GM19351 (cell line): ENCODE data around the gene RNASET2.

Experiments
- ATAC-seq: cut with Tn5 transposase; IDR thresholded peaks from one replicate; pipeline ENCODE4 v1.9.1; 2021; ENCODE audit warnings: mild to moderate bottlenecking, moderate library complexity; ENCODE audit not compliant: unreplicated experiment

RNASET2 gene

DNA sequence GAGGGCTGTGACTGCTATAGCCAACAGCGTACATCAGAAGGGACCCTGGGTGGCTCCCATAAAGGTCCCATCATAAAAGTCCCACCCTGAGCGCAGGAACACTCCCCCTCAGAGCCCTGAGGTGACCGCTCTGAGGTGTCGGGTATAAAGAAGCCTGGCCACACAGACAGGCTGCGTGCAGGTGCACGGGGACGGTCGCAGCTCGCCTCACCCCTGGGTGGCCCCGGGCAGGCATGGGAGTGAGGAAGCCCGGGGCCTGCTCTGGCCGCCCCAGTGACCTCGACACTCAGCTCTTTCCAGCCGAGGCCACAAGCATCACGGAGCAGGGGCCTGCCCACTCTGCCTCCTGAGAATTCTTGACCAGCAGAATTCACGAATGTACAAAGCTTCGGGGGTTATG lies 14.4 kb upstream of the RNASET2 start:
- ATAC-seq: no peak

DNA sequence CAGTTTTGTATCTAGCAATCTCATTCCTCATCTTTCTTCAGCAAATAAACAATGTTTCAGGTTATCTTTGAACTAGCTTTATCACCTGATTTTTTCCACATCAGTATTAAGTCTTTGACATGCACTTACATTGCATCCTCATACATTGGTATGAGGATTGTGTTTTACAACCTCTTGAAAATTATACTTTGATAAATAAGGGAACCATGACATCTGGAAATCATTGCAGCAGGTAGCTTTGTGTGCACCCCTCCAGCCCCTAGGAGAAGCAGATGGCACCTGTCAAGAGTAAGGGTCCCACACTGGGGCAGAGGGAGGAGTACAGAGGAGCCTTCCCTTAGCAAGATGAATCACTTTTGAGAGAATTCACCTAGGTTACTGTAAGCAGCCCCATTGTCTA lies 13.7 kb upstream of the RNASET2 start:
- no peak for ATAC-seq

DNA sequence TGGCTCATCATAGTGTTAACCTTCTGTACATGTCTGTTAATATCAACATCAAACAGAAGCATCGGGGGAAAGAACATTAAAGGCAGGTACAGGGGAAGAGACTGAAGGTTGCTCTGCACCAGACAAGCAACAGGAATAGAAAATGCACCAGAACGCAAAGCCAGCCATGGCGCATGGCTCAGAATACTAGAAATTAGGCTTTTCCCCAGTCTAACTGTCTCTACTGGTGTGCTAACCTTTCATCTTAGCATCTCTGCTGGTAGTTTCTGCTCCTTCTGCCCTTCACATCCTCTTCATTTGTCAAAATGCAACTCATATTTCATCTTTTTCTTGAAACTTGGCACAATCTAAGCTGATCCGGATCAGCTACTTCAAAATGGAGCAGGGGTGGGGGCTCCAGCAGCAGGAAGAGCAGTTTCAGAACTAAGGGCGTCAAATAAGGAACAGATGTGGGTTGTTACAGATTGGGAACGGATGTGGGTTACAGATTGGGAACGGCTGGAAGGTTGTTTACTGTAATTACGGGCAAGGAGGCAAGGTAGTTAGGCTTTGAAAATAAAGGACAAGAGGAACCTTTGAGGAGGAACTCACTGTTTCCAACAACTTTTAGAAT lies 13.1 kb upstream of the RNASET2 start:
- no peak for ATAC-seq

DNA sequence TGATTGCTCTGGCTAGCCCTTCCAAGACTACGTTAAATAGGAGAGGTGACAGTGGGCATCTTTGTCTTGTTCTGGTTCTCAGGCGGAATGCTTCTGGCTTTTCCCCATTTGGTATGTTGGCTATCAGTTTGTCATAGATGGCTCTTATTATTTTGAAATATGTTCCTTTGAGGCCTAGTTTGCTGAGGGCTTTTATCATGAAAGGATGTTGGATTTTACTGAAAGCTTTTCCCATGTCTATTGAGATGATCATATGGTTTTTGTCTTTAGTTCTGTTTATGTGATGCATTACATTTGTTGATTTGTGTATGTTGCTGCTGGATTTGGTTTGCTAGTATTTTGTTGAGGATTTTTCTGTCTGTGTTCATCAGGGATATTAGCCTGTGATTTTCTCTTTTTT lies 9.9 kb upstream of the RNASET2 start:
- no peak for ATAC-seq

DNA sequence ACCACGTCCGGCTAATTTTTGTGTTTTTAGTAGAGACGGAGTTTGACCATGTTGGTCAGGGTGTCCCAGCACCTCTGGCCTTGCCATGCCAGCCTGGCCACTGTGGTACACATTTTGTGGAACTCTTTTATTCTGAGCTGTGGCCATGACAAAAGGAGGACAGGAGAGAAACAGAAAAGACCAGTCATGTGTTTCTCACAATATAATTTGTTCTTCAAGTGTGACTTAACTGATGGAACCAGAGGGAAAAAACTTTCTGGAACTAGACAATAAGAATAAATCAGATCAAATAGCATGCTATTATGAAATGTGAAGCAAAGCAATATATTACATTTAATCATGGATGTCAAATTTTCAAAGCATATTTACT lies 4.2 kb upstream of the RNASET2 start:
- no peak for ATAC-seq

DNA sequence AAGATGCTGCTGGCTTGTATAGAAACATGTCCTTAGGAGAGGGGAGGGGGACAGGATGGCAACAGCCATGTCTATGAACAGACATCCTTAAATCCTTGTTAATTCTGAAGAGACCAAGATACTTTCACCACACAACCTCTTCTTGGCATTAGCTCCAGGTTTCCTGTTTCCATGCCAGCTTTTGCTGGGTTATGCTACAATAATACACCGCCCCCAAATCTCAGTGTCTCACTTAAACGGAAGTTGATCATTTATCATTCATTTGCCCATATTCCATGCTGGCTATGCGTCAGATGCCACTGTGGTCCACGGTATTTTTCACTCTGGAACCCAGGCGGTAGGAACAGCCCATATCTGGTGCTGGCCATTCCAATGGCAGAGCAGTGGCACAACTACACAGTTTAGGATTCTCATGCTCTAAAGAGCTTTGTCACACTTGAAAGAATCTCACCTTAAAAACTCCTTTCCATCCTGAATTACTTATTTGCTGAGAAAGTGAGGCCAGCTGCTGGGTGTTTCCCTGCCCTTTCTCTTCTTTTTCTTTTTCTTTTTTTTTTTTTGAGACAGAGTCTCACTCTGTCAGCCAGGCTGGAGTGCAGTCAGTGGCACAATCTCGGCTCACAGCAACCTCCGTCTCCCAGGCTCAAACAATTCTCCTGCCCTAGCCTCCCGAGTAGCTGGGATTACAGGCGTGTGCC lies 3.7 kb upstream of the RNASET2 start:
- ATAC-seq: no peak

DNA sequence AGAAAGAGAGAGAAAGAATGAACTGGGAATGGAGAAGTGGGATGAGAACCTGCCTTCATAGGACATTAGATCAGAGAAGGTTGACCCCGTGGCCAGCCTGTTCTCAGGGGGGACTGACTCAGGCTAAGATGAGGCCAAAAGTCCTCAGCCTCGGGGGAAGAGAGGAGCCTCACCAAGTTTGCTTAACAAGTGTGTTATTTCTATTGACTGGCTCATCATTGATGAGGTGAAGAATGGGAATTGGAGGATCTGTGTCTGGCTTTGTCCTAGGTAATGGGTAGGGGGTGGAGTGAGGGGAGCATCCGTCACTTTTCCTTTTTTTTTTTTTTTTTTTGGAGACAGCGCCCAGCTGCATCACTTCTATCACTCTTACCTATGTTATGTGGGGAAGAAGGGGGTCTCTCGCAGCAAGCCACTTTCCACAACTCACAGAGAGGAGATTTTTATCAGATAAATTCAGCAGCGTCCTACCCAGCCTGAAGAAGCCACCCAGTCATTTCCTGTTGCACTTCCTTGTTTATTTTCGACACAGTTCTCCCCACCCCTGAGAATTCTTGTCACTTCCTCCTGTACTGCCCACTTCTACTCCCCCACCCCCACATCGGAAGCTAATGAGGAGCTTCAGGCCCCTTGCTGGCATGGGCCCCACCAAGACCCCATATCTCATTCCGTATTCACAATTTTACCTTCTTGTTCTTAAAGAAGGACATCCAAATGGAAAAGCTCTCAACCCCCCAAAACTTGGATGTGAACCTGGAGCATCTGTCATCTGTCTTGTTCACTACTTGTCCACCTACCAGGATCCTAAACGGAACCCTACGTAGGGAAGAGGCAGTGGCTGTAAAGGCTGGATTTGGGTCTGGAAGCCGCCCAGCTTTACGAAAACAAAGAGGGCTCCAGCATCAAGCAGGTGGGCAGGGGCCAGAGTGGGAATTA lies 2.8 kb upstream of the RNASET2 start:
- ATAC-seq: peak; percentile 17

DNA sequence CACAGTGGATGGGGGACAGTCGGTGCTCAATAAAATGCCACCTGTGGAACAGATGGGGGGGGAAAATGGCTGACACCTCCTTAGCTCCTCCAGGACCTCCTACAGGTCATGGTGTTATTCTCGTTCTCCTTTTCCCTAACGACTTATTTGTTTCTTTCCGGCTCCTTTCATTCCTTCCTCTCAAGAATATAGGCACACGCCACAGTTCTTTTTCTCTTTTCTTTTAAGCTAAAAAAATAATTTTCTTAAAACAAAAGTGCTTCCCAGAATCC lies 1.4 kb upstream of the RNASET2 start:
- no peak for ATAC-seq

DNA sequence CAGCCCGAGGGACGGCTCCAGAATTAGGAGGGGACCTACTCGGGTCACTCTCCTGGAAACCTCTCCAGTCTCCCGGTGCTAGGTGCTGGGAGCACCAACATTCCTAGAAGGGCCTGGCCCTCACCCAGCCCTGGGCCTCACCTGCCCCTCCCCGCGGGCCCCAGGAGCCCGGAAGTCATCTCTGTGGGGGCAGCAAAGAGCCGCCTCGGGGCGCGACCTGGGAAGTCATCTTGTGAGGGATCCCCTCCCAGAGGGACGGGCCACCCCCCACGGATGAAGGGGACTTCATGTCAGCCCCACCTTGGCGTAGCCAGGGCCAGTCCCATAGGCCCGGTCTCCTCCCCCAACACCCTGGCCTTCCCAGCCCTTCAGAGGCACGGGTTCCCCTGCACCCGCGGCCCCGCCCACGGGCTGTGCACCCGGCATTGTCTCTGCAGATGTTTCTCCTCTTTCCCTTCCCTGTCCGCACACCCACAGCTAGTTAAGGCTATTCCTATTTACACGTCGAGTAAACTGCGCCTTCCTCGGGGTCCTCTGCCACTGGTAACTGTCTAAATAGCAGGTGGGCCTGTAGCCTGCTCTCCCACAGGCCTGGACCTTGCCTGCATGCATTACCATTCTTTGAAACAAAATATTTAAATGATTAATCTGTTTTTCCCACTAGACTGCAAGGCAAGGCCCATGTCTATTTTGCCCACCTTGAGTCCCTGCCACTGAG lies 896 bp upstream of the RNASET2 start:
- ATAC-seq: peak; percentile 41

DNA sequence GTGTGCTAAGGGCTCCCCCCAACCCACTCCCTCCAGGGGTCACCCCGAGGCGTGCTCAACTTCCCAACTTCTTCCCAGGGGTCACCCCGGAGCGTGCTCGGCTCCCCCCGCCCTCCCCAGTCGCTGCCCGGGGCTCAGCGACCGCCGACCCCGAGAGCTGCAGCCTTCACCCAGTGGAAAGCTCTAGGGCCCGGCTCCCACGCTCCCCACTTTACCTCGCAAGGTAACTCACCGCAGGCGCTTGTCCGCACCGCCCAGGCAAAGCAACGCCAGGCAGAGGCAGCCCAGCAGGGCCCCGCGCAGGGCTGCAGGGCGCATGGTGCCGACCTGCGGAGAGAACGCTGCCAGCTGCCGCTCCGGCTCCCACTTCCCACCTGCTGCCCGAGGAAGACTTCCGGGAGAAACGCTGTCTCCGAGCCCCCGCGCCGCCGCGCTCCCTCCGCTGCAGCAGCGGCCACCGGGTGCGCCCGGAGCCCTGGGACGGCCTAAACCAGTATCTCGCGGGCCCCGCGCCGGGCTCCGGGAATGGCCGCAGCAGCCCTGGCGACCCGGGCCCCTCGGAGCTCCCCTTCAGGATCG lies 396 bp downstream of the RNASET2 start:
- ATAC-seq: peak; percentile 2

DNA sequence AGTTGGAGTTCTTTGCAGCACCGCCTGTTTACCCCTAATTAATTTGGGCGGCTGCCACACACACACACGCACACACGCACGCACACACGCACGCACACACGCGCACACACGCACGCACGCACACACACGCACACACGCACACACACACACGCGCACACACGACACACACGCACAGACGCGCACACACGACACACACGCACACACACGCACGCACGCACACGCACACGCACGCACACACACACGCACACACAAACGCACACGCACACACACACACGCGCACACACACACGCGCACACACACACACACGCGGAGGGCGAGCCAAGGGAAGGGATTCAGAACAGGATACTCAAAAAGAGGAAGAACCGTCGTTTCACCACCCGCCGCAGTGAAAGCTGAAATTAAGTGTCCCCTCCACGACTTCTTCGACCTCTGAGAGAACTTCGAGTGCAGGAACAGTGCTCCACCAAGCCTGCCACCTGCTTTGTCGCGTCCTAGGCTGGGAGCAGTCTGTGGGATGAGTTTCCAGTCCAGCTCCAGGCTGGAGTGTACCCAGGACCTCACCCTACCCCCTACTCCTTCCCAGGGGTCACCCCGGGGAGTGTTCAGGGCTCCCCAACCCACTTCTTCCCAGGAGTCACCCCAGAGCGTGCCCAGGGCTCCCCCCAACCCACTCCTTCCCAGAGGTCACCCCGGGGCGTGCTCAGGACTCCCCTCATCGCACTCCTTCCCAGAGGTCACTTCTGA lies 1.1 kb downstream of the RNASET2 start:
- no peak for ATAC-seq

DNA sequence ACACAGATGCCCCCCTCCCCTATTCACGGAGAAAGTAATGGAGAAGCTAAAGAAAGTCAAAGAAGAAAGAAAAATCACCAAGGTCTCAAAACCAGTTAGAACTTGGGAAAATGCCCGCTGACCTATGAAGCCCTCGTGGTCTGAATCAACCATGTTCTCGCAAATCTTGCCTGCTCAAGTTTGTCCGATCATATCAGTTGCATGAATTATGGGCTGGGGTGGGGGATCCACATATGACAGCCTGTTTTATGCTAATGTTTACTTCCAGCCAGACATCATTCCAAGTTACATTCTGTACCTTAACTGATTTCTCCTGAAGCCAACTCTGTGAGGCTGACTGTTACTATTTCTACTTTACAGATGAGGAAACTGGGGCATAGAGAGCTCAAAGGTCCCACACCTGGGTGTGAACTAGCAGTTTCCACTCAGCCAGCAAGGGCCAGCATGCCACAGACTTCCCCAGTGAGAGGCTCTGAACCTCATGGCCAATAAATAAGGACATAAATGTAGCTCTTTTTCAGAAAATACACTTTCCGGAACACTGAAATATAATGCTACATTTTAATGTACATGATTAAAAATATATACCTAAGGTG lies 2.1 kb downstream of the RNASET2 start:
- ATAC-seq: no peak

DNA sequence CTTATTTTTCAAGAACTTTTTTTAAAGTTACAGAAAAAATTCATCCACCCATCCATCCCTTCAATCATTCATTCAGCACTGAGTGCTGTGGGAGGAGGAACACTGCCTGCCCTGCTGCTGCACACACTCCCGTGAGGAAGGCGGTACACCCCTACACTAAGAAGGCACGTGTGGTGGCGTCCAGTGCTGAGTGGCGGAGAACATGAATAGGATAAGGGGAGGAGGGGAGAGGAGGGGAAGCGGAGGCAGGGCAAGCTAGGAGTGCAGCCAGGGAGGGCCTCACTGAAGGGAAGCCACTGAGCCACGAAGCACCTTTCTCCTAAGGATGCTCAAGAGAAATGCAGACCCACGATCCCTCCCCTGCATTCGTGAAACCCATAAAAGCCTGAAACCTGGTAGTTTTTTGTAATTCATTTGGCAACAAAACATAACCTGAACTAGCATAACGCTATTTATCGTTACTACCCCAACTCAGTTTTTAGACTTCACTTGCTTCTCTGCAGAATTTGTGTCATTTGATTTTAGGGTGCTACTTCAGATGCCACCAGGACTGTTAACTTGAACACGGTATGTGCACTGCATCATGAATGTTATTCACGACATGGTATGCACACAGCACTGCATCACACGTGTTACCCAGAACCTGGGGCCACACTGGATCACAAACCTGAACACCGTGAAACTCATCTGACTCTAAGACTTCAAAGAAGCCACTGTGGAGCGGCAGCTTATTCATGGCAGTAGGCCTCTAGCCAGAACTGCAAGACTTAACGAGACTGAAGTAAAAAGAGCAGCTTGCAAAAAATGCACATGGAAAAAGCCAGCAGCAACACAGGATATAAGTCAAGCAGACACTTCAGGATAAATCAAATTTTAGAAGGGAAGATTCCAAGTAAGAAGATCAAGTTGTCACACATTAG lies 3.5 kb downstream of the RNASET2 start:
- no peak for ATAC-seq

DNA sequence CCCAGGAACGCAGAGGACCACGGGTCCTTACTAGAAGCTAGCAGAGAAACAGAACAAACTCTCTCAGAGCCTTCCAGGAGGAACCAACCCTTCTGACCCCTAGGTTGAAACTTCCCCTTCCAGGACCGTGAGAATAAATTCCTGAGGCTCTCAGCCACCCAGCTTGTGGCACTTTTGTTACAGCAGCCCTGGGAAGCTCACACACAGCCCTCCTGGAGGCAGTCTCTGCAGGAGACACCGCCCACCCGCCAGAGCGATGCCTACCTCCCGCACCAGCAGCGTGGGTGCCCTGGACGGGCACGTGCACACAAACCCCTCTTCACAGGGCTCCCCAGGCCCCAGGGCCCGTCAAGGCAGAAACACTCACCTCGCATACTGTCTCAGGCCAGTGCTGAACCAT lies 4.2 kb downstream of the RNASET2 start:
- no peak for ATAC-seq

DNA sequence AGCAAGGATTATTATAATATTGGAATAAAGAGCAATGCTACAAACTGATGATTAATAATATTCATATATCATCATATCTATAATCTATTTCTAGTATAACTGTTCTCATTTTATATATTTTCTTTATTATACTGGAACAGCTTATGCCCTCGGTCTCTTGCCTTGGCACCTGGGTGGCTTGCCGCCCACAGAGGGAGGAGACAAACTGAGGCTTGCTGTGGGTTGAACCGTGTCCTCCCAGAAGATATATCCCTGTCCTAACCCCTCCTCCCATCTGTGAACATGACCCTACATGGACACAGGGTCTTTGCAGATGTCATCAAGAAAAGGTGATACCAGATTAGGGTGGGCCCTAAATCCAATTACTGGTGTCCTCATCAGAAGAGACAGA lies 4.7 kb downstream of the RNASET2 start:
- no peak for ATAC-seq

DNA sequence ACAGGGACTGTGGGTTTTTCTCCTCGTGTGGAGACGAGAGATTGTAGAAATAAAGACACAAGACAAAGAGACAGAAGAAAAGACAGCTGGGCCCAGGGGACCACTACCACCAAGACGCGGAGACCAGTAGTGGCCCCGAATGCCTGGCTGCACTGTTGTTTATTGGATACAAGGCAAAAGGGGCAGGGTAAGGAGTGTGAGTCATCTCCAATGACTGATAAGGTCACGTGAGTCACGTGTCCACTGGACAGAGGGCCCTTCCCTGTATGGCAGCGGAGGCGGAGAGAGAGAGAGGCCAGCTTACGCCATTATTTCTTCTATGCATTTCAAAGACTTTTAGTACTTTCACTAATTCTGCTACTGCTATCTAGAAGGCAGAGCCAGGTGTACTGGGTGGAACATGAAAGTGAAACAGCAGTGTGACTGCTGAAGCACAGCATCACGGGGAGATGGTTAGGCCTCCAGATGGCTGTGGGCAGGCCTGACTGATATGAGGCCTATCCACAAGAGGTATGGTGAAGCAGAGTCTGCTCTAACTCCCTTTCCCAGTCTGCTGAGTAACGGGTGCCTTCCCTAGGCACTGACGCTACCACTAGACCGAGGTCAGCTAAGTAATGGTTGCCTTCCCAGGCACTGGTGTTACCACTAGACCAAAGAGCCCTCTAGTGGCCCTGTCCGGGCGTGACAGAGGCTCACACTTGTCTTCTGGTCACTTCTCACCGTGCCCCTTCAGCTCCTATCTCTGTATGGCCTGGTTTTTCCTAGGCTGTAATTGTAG lies 5.3 kb downstream of the RNASET2 start:
- ATAC-seq: peak; percentile 87

DNA sequence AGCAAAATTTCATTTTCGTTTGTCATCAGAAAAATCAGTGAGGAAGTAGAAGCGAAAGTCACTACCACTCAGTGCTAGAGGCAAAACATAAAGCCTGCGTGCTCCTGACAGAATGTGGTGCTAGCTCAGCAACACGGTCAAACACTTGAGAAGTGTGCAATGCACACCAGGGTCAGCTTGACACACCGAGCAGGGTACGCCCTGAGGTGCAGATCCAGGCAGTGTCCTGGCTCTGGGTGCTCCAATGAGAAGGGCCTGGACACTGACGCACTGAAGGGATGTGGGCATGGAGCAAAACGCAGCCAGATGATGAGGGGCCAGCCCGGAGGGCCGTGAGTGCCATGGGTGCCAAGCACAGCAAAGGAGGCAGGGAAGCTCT lies 5.9 kb downstream of the RNASET2 start:
- peak; percentile 36 for ATAC-seq
